Right lung (tissue), 5 donors: ENCODE data around the gene TCP11. TPM values are rescaled to one million over a fixed set of nuclear protein-coding genes. Genes with fewer than 3 reads are reported as not detected.

ENCODE experiments used
- DNase-seq, 2 donors: peaks; one replicate each; pipeline ENCODE4 v3.0.0-alpha.2; 2013
- polyA plus RNA-seq, 5 donors: library from polyadenylated mRNA; unstranded; fragments of 120-200 nt; gene quantifications; one replicate each; pipeline versions ENCODE4 v1.2.1 to v1.2.3, GENCODE V29; 2013; ENCODE audit warnings: inconsistent platforms in 1 of 5, low replicate concordance in 1 of 5; ENCODE audit not compliant: insufficient read length in 5 of 5, insufficient read depth in 1 of 5

TCP11 gene
- polyA plus RNA-seq, 5 donors, result 0.63 to 1.5 (median 0.86) TPM

DNA sequence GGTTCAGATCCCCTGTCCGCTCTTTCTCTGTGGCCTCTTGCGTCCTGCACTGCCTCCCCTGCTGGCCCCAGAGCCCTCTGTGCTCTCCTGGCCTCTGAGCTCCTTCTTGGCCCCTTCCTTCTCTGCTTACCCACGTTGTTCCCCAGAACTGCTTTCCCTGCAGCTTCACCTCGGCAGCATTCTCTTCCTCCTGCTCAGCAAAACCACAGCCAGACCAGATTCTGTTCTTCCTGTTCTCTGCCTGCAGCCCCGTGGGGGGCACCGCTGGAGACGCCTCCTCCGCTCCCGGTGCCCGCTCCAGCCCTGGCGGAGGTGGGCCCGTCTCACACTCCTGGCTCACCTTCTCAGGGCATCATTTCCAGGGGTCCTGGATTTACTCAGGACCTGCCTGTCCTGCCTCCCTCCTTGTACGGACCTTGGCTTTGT is 59.7 kb downstream of the TCP11 start:
- DNase-seq, result no peak

GRCh38 chr6:35080821-35081425 is 60.2 kb downstream of the TCP11 start:
- DNase-seq, result no peak

DNA sequence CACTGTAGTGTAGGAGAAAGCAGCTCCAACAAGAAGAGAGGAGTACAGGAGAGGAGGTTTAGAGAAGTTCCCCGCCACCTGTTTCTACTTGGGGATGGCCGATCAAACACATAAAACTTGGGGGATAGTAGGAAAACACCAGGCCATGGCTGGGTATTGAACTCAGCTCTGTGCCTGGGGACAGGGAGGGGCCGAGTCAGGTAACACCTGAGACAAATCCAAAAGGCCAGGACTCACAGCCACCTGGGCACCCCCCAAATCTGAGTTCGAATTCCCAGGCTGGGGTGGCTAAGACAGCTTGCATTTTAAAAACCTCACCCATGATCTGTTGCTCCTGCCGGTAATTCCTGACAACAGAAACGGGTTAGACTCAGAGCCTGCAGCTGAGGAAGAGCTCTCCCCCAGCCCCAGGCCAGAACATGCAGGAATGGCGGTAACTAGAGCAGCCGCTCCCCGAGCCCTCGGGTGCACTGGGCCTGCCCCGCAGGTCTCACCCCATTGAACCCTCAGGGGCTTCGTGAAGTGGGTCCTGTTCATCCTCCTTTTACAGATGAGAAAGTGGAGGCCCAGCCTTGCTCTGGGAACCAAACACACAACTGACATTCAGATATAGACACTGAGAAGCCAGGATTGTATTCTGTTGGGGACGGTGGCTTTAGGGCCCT is 61.0 kb downstream of the TCP11 start:
- no peak for DNase-seq

DNA sequence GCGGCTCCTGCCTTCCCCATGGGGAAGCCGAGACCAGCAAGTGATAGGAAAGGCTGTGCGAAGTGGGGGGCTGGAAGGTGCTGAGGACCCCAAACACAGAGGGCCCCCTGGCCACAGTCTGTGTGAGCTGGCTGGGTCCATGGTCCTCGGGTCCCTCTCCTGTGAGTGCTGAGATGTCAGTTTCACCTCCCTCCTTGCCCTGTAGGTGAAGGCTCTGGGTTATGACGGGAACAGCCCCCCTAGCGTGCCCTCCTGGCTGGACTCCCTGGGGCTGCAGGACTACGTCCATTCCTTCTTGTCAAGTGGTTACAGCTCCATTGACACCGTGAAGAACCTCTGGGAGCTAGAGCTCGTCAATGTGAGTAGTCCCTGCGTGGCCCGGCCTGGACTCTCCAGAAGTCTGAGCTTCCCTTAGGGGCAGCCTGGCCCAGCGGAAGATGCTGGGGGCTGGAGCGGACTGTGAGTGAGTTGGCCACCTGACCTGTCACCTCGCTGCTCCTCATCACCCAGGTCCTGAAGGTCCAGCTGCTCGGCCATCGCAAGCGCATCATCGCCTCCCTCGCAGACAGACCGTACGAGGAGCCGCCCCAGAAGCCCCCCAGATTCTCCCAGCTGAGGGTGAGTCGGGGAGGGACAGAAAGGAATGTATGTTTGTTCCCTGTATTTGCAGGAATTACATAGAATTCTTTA is 61.7 kb downstream of the TCP11 start:
- no peak for DNase-seq

DNA sequence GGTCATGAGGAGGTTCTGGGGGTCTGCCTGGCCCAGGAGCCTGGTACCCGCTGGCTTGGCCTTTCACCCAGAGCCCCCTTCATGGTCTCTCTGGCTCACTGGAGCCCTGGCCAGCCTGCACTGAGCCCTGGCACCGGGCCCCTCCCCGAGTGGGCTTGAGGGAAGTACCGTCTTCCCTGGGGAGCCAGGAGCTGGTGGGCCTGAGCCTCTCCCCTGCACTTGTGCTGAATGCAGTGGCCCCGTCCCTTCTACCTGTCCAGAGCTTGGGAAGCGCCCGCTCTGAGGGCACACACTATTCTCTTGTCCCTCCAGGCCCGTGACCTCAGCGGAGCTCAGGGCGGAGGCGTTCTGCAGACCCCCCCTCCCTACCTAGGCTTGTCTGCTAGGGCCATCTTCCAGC is 62.2 kb downstream of the TCP11 start:
- DNase-seq, result no peak

- DNase-seq, result no peak
These were observed 62.8 kb downstream of the TCP11 start for GRCh38 chr6:35078226-35078850.

GRCh38 chr6:35077713-35078105 is 63.4 kb downstream of the TCP11 start:
- no peak for DNase-seq

GRCh38 chr6:35076997-35077712 is 64.0 kb downstream of the TCP11 start:
- no peak for DNase-seq

- DNase-seq, result no peak
These were observed 67.2 kb downstream of the TCP11 start for GRCh38 chr6:35073766-35074471.

DNA sequence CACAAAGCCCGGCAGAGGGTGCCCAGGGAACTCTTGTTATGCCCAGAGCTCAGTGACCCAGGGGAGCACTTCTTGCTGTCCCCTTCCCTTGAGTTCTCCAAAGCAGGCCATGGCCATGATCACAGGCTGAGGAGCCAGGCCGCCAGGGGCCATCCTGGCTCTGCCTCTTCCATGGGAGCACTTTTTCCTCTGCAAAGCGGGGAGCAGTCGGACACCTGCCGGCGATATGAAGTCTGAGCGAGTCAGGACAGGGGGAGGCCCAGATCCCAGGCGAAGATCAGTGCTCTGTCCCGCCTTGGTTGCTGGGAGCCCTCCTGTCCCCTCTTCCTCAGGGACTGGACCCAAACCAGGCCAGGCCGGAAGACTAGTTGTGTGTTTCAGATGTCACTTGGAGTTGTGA is 67.9 kb downstream of the TCP11 start:
- DNase-seq, result no peak

GRCh38 chr6:35072698-35073055 is 68.5 kb downstream of the TCP11 start:
- DNase-seq, result no peak

DNA sequence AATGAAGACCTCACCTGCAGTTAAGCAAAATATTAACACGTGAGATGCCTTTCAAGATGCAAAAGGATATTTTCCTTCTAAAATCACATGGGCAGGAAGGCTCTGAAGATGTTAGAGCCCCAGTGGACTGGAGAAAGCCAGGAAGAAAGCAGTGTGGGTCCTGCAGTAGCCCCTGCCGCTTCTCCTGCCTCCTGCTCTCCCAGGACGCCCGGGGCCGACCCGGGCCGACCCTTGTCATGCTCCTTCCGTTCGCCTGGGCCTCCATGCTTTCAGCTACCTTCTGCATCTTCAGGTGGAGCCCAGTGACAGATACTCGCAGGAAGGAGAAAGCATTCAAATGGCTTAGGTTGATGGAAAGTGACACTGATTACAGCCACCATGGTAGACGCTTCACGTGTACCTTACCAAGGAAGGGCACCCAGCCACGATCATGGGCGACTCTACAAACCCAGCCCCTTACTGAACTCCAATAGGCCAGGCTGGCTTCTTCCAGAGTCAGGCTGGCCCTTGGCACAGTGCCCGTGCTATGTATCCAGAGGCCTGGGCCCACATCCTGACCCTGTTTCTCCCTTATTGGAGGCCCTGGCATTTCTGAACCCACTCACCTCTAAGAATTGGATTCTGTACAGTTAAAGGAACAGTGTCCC is 69.0 kb downstream of the TCP11 start:
- DNase-seq, result no peak

DNA sequence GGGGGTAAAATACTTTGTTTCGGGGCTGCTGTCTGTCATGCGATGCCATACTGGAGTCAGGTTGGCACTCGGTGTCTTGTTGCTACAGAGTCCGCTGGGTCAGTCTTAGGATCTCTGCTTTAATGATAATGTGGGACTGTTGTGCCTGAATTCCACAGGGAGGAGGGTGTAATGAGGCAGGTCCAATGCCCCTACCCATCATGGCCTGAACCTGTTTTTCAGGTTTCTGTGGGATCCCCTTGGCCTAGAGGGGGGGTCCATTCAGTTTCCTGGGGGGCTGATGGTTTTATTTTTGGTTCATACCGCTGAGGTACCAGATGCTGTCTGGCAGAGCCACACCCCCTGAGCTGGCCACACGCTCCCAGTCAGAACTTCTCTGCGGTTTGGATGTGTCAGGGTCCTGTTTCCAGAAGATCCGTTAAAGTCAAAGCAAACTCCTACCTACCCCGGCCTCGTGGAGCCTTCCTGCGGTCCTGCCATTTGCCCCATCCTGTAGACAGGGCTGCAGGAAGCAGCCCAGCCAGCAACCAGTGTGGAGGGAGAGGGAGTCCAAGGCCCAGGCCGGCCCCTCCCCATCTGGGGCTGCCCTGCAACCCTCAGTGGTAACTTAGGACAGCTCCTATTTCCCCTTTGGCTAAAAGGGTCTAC is 69.7 kb downstream of the TCP11 start:
- no peak for DNase-seq

- DNase-seq, result no peak
These were observed 71.0 kb downstream of the TCP11 start for GRCh38 chr6:35070111-35070510.

DNA sequence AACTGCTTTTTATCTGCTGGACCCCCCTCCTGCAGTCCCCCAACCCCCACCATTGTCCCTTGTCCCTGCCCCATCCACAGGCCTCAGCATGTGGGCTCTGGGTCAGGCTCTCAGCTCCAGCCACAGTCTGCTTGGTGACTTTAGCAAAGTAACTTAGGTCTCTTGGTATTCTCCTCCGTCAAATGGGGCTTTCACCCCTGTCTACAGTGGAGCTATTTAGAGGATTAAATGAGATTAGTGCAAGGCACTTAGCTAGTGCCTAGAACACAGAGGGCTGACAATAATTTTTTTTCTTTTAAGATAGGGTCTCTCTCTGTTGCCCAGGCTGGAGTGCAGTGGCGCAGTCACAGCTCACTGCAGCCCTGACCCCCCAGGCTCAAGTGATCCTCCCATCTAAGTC is 71.9 kb downstream of the TCP11 start:
- DNase-seq, result no peak

GRCh38 chr6:35068644-35069043 is 72.5 kb downstream of the TCP11 start:
- DNase-seq, result no peak

GRCh38 chr6:35068206-35068605 is 72.9 kb downstream of the TCP11 start:
- DNase-seq, result no peak
